HG03066 (cell line): Measurements from ENCODE around the gene ANKRD16.
"Not testable (repeated sequence)": the region's sequence is repeated elsewhere in the genome, so short reads cannot be mapped to it uniquely, and the experiment has no call there.

Experiments used
- ATAC-seq: cut with Tn5 transposase; IDR thresholded peaks from one replicate; pipeline ENCODE4 v1.9.1; 2021; ENCODE audit warnings: low read depth; ENCODE audit not compliant: unreplicated experiment

The ANKRD16 gene

GRCh38 chr10:5882961-5883360, 6.7 kb downstream of the ANKRD16 start:
- no peak for ATAC-seq

- not testable (repeated sequence) for ATAC-seq
Observed at GRCh38 chr10:5877041-5877440, 12.7 kb downstream of the ANKRD16 start.

DNA sequence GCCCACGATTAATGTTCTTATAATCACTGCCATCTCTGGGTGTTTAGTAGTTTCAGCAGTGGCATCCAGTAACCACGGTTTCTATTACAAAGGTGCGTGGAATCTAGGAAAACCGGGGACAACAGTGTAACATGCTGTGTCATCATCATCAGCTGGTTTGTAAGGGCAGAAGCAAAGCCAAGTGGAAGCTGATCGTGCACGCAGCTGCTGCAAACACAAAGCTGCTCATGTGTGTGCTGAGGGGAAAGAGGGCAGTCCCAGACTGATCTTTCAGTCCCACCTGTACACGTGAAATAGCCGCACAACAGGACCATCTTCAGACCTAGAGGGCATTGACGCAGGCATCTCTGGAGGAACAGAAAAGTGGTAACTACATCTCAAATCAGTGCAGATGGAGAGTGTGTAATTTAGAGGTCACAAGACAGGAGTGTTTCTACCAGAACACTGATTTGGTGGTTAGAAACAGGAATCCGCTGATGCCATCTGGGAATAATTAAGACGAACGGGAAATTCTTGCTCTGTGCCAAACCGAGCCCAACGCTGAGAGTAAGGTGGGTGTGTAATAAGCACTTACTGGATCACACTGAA, 13.4 kb downstream of the ANKRD16 start:
- no peak for ATAC-seq

DNA sequence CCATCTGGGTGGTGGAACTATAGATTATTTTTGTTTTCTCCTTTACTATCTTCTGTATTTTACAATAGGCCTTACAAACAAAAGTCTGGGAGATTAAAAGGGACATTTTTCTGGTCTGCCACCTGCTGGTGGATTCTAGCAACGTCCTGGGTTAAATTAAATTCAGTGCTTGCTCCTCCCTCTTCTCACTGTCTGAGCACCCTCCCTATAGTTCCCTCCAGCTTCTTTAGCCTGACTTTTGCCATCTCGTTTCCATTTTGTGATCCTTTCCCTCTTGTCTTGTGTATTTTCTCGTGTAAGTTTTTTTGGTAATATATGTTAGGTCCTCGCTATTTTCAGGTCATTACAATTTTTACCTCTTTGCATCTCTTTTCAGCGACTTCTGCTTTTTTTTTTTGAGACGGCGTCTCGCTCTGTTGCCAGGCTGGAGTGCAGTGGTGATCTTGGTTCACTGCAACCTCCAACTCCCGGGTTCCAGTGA, 16.1 kb downstream of the ANKRD16 start:
- peak; percentile 85 for ATAC-seq

GRCh38 chr10:5871596-5871995, 18.1 kb downstream of the ANKRD16 start:
- no peak for ATAC-seq

DNA sequence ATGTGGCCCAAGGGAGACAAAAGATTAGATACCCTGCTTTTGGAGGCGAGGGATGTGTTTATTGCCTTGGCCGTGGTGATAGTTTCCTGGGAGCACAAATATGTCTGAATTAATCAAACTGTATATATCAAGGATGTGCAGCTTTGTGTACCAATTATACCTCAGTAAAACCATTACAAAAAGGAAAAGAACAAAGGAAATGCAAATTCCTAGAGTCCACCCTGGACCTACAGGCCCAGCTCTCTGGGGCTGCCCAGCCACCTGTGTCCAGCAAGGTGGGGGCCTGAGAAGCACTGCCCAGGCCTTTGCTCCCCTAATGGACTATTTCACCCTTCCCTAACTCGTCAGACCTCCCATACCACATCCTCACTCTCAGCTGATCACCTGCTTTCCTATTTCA, 20.5 kb downstream of the ANKRD16 start:
- ATAC-seq, result no peak

- not testable (repeated sequence) for ATAC-seq
Observed at GRCh38 chr10:5868383-5868782, 21.3 kb downstream of the ANKRD16 start.

DNA sequence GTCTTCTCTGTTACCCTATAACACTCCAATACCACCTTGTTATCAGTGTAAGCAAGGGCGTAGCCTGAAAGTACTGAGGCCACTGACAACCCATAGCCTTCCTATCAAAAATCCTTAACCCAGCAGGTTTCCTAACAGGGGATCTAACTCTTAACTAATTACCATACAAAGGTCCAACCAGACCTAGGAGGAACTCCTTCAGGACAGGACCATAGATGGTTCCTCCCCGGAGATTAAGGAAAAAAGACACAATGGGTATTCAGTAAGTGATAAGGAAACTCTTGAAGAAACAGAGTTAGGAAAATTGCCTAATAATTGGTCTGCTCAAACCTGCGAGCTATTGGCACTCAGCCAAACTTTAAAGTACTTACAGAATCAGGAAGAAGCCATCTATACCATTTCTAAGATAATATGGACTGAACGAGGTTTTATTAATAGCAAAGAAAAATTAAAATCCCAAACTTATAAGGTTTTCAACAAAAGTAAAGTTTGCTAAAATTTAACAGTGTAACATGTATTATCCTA, 22.5 kb downstream of the ANKRD16 start:
- not testable (repeated sequence) for ATAC-seq

DNA sequence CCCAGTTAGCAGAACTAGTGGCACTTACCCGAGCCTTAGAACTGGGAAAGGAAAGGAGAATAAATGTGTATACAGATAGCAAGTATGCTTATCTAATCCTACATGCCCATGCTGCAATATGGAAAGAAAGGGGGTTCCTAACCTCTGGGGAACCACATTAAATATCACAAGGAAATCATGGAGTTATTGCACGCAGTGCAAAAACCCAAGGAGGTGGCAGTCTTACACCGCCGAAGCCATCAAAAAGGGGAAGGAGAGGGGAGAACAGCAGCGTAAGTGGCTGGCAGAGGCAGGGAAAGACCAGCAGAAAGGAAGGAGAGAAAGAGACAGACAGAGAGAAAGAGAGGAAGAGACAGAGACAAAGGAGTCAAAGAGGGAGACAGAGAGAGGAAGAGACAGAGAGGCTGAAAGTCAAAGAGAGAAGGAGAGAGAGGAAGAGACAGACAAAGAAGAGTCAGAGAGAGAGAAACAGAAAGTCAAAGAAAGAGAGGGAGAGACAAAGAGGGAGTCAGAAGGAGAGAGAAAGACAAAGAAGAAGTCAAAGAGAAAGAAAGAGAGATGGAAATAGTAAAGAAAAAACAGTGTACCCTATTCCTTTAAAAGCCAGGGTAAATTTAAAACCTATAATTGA, 23.1 kb downstream of the ANKRD16 start:
- ATAC-seq, result not testable (repeated sequence)

DNA sequence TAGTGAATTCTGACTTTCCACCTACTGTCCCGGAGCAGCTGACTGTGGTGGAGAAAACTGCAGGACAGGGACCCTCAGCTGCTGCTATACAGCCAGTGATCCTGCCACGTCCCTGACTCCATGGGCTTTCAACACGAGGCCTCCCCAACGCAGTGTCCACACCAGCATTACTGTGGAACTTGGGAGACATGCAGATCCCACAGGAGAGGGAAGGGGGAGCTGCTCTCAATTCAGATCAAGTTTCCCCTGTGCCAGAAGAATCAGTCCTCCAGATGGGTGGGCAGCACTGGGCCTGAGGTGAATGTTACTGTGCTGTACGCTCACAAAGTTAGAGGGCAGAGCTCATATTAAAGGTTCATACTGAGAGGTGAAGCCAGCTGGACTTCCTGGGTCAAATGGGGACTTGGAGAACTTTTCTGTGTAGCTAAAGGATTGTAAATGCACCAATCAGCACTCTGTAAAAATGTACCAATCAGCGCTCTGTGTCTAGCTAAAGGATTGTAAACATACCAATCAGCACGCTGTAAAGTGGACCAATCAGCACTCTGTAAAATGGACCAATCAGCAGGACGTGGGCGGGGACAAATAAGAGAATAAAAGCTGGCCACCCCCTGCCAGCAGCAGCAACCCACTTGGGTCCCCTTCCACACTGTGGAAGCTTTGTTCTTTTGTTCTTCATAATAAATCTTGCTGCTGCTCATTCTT, 26.6 kb downstream of the ANKRD16 start:
- not testable (repeated sequence) for ATAC-seq

DNA sequence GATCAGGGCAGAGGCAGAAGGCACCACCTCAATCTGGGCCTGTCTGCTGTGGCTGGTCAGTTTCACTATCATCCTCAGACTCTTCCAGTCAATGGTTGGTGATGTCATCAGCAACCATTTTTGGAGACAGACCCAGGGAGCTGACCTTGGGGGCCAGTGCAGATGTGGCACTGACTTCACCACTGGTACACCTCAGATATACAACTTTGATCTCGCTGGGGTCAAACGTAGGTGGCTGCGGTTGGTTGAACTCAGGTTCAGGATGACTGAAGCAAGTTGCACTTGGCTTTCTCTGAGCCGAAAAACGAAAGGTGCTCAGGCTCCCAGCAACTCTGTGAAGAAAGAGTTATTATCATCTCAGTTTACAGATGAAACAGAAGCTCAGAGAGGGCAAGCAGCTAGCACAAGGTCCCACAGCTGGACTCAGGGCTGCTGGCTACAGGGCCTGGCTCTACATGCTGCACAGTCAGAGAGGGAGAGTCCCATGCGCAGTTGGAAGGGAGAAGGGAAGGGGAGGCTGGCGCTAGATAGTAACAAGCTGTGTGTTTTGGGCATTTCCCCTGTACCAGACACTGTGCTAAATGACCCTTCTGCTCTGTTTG, 27.2 kb downstream of the ANKRD16 start:
- ATAC-seq, result peak; percentile 95

GRCh38 chr10:5860066-5860465, 29.6 kb downstream of the ANKRD16 start:
- ATAC-seq, result no peak

DNA sequence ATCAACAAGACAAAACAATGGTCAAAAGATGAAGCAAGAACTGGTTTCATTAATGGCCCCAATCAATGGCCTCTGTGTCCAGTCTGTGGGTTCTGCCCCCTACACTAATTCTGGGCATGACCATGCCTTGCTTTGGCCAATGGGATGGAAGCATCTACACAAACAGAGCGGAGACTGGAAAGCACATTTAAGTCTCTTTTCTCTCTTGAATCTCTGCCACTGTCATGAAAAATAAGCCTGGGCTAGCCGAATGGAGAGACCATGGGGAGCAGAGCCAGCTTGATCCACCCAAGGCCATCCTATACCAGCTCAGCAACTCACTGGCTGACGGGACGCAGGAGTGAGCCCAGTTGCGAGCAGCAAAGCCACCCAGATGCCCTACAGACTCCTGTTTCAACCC, 30.9 kb downstream of the ANKRD16 start:
- ATAC-seq, result no peak

GRCh38 chr10:5856701-5857004, 33.0 kb downstream of the ANKRD16 start:
- no peak for ATAC-seq

DNA sequence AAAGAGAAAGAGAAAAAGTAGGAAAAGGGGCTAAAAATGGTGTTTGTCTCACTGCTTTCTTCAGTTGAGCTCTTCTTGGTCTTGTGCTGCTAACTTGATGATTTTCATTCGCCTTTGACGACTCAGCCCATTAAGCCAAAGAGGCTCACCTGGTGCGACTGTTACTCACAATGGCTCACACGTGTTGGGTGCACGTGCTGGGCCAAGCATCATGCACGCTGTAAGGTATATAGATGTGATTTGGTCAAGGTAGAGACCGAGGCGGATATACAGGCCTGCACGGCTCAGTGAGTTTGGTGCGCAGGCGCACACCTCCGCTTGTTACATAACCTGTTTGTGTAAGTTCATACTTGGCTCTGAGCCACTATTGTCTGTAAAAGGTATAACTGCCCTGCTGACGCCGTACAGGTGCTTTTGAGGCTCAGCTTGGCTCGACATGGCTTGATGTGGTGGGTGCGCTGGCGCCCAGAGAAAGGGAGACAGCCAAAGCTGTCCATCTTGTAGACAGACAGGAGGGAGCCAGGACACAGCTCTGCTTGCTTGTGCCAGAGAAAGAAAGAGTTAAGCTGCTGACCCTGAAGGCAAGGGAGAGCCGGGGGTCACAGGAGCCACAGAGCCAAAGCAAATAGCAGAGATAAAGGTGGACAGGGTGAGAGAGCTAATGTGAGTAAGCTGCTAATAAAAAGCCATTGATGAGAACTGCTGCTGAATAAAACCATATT, 33.6 kb downstream of the ANKRD16 start:
- no peak for ATAC-seq

DNA sequence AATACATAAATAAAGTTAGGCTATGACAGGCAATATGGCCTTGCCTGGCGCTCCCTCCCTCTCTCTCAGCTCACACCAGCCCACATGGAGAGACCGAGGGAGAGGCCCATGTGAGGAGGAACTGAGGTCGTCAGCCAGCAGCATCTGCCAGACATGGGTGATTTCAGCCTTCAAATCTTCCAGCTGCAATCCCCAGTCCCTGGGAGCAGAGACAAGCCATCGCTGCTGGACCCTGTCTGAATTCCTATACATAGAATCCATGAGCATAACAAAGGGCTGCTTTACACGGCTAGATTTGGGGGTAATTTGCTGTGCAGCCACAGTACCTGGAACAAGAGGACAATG, 35.6 kb downstream of the ANKRD16 start:
- ATAC-seq, result no peak

GRCh38 chr10:5846667-5847066, 43.0 kb downstream of the ANKRD16 start:
- ATAC-seq, result not testable (repeated sequence)

DNA sequence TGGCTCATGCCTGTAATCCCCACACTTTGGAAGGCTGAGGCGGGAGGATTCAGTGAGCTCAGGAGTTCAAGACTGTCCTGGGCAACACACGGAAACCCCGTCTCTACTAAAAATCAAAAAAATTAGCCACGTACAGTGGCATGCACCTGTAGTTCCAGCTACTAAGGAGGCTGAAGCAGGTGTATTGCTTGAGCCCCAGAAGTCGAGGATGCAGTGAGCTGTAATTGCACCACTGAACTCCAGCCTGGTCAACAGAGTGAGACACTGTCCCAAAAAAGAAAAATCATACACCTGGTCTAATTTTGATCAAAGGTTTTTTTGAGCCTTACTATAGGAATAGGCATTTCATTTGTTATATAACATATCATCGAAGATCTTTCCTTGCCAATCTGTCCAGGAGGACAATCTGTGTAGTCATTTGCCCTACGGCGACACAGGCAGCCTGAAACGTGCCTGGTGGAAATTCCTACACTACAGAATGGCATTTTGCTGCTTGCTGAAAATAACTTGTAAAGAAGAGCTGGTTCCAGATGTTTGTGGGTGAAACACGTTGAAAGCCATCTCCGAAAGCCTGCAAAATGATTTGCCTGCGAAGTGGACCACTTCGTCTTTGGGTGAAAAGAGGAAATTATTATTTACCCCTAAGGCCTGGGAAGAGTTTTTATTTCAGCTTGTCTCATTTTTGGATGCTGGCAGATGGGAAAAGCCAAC, 45.2 kb downstream of the ANKRD16 start:
- ATAC-seq, result no peak

DNA sequence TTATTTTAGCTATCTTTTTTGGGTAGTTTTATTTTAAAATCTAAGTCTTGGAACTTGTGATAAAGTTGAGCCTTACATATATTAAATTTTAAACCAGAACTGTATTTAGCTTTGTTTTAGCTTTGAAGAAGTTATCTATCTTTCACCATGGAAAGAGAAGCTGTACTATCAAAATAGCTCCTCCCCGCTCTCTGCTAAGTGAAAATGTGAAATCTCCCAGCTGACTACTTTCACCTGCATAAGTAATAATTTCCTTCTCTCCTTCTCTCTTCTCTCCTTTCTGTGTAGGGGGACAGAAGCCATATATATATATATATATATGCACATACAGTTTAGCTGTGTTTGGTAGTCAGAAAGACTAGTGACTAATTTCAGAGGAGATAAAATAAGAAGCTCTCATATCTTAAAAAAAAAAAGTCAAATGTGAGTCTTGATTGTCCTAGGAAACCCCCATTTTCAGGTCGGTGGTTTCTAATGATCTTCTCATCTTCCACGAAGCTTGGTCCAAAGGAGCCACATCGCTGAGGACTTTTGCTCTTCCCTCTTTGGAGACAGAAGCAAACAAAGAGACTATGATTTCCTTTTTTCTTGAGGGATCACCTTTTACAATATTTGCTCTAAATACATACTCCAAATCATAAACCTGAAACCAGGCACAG, 45.9 kb downstream of the ANKRD16 start:
- ATAC-seq, result no peak

DNA sequence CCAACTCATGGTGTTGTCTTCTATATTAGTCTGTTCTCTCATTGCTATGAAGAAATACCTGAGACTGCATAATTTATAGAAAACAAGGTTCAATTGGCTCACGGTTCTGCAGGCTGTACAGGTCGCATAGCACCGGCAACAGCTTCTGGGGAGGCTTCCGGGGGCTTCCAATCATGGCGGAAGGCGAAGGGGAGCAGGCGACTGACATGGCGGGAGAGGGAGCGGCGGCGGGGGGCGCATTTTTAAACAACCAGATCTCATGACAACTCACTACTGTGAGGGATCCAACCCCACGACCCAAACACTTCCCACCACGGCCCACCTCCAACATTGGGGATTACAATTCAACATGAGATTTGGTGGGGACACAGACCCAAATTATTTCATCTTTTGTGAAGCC, 47.7 kb downstream of the ANKRD16 start:
- ATAC-seq, result no peak
